OCI-LY3 (cell line): ENCODE results near the gene PACS2.

Source experiments
- H2AFZ ChIP-seq: fragments of 200-600, 300-600 bp; shearing (Covaris generic); 2 replicates; pipeline ENCODE4 v1.6.0; 2014; ENCODE audit warnings: antibody characterized with exemption, low read depth, low read length
- H3K27ac ChIP-seq: fragments of 200-600, 300-600 bp; sonication (generic); 2 replicates; pipeline ENCODE4 v1.5.1; 2014; ENCODE audit warnings: mild to moderate bottlenecking, low read length, moderate library complexity, mixed read lengths
- H3K27me3 ChIP-seq: fragments of 200-600, 300-600 bp; sonication (generic); 2 replicates; pipeline ENCODE4 v1.6.1; 2014; ENCODE audit warnings: low read depth, low read length, mixed read lengths
- H3K36me3 ChIP-seq: fragments of 200-600, 300-600 bp; sonication (generic); replicated peaks from 2 replicates; pipeline ENCODE3; 2014; ENCODE audit warnings: low read depth, low read length, mixed read lengths
- H3K4me1 ChIP-seq: fragments of 300-600, 200-600 bp; sonication (generic); 2 replicates; pipeline ENCODE4 v1.6.1; 2014; ENCODE audit warnings: low read length, mixed read lengths
- H3K4me2 ChIP-seq: fragments of 200-600, 300-600 bp; sonication (generic); 2 replicates; pipeline ENCODE4 v1.6.1; 2014; ENCODE audit warnings: low read length, mixed read lengths
- H3K4me3 ChIP-seq: fragments of 300-600, 200-600 bp; sonication (generic); 2 replicates; pipeline ENCODE4 v1.5.1; 2014; ENCODE audit warnings: antibody characterized with exemption, mild to moderate bottlenecking, low read length, moderate library complexity
- H3K79me2 ChIP-seq: fragments of 300-600, 200-600 bp; shearing (Covaris generic); 2 replicates; pipeline ENCODE4 v1.6.1; 2014; ENCODE audit warnings: mild to moderate bottlenecking, low read length, mixed read lengths
- H3K9ac ChIP-seq: fragments of 300-600, 200-600 bp; shearing (Covaris generic); 2 replicates; pipeline ENCODE4 v1.6.0; 2014; ENCODE audit warnings: mild to moderate bottlenecking, low read length, moderate library complexity
- H3K9me3 ChIP-seq: fragments of 200-600, 300-600 bp; shearing (Covaris generic); 2 replicates; pipeline ENCODE4 v1.6.1; 2014; ENCODE audit warnings: low read length, mixed read lengths; ENCODE audit not compliant: insufficient read depth
- H4K20me1 ChIP-seq: fragments of 200-600, 300-600 bp; sonication (generic); 2 replicates; pipeline ENCODE4 v1.6.1; 2016; ENCODE audit warnings: low read length, mixed read lengths; ENCODE audit not compliant: insufficient read depth
- CTCF ChIP-seq: fragments of 200-600, 300-600 bp; sonication (generic); IDR thresholded peaks from 2 replicates; pipeline ENCODE4 v1.5.1; 2014; ENCODE audit warnings: antibody characterized with exemption, low read length, low read depth
- EZH2phosphoT487 ChIP-seq: fragments of 200-600 bp; shearing (Covaris generic); IDR thresholded peaks from 2 replicates; pipeline ENCODE4 v1.6.1; 2018; ENCODE audit warnings: antibody characterized with exemption, mixed run types, low read depth

The PACS2 gene

GRCh38 chr14:105378873-105379685 lies 64.5 kb downstream of the PACS2 start:
- Histone ChIP-seq H3K4me1 (peaks cover 5% of the 10 kb centered on the region; the same call in 1 of the 2 replicates), H3K27ac (no peak overlapping the region), H4K20me1 (no peaks in the 10 kb centered on the region), H2AFZ (no peak overlapping the region), H3K79me2 (no peaks in the 10 kb centered on the region), H3K36me3 (no peaks in the 10 kb centered on the region), H3K27me3 (no peaks in the 10 kb centered on the region), H3K9ac (no peak overlapping the region), H3K4me2 (no peak overlapping the region), H3K9me3 (no peaks in the 10 kb centered on the region), H3K4me3 (no peak overlapping the region)
- TF ChIP-seq EZH2phosphoT487 (no peak), CTCF (no peak)

GRCh38 chr14:105379946-105380345 lies 65.4 kb downstream of the PACS2 start:
- Histone ChIP-seq H3K4me2 (no peak overlapping the region), H3K27ac (no peak overlapping the region), H2AFZ (no peak overlapping the region), H3K9ac (no peak overlapping the region), H4K20me1 (no peaks in the 10 kb centered on the region), H3K4me3 (no peak overlapping the region), H3K9me3 (no peaks in the 10 kb centered on the region), H3K27me3 (no peaks in the 10 kb centered on the region), H3K79me2 (no peaks in the 10 kb centered on the region), H3K4me1 (peaks cover 5% of the 10 kb centered on the region; the same call in 1 of the 2 replicates), H3K36me3 (no peaks in the 10 kb centered on the region)
- TF ChIP-seq CTCF (no peak), EZH2phosphoT487 (no peak)

GRCh38 chr14:105380756-105381155 lies 66.2 kb downstream of the PACS2 start:
- Histone ChIP-seq H3K4me3 (no peak overlapping the region), H3K9ac (no peak overlapping the region), H3K27me3 (no peaks in the 10 kb centered on the region), H3K27ac (no peak overlapping the region), H3K79me2 (no peaks in the 10 kb centered on the region), H3K4me1 (peaks cover 4% of the 10 kb centered on the region; the same call in 1 of the 2 replicates), H4K20me1 (no peaks in the 10 kb centered on the region), H3K9me3 (no peaks in the 10 kb centered on the region), H3K4me2 (no peak overlapping the region), H3K36me3 (no peaks in the 10 kb centered on the region), H2AFZ (no peak overlapping the region)
- TF ChIP-seq CTCF (no peak), EZH2phosphoT487 (no peak)

- Histone ChIP-seq H3K9ac (no peak overlapping the region), H3K27ac (no peak overlapping the region), H3K4me3 (no peak overlapping the region), H2AFZ (no peak overlapping the region), H3K27me3 (no peaks in the 10 kb centered on the region), H3K36me3 (no peaks in the 10 kb centered on the region), H3K4me2 (no peak overlapping the region), H3K4me1 (no peaks in the 10 kb centered on the region), H3K9me3 (no peaks in the 10 kb centered on the region), H3K79me2 (no peaks in the 10 kb centered on the region), H4K20me1 (no peaks in the 10 kb centered on the region)
- no peak for TF ChIP-seq CTCF
- no peak for TF ChIP-seq EZH2phosphoT487
Measured at GRCh38 chr14:105381446-105382342, 67.1 kb downstream of the PACS2 start.
